Measurements from ENCODE around the gene MAST2.

The MAST2 gene

DNA sequence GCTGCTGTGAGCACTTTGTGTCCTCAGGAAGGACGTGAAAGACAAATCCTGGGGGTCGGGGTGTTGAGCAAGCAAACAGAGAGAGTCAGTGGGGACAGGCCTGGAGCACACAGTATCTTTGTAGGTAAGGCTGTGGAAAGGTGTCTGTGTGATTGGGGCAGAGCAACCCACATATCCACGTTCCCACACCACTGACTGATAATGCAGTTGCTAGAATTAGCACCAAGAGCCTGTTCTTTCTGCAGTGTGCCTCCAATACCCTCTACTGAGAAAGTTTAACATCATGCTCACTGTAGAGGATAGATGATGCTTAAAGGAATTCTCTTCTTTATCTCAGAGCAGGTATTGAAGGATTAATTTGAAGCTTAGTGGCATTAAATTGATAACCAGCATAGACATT is 167.9 kb downstream of the MAST2 start:
- H3K4me2 ChIP-seq (ENCODE audit: low read depth, low read length) = no peak overlapping the region
- H3K79me2 ChIP-seq (ENCODE audit: low read length) = peaks cover 5% of the 10 kb centered on the region; the same call in 1 of the 2 replicates
- no peaks in the 10 kb centered on the region for H4K20me1 ChIP-seq (ENCODE audit: insufficient read depth, low read length)
- H3K27me3 ChIP-seq (replicated peaks; ENCODE audit: insufficient read depth, low read length) = no peaks in the 10 kb centered on the region
- no peak overlapping the region for H2AFZ ChIP-seq (ENCODE audit: low read length)
- H3K4me1 ChIP-seq (ENCODE audit: low read length) = no peaks in the 10 kb centered on the region
- no peaks in the 10 kb centered on the region for H3K36me3 ChIP-seq (replicated peaks; ENCODE audit: insufficient read depth, low read length)
- H3K9me3 ChIP-seq (replicated peaks; ENCODE audit: insufficient read depth, low read length) = no peaks in the 10 kb centered on the region
- TF ChIP-seq, protein P1, sequence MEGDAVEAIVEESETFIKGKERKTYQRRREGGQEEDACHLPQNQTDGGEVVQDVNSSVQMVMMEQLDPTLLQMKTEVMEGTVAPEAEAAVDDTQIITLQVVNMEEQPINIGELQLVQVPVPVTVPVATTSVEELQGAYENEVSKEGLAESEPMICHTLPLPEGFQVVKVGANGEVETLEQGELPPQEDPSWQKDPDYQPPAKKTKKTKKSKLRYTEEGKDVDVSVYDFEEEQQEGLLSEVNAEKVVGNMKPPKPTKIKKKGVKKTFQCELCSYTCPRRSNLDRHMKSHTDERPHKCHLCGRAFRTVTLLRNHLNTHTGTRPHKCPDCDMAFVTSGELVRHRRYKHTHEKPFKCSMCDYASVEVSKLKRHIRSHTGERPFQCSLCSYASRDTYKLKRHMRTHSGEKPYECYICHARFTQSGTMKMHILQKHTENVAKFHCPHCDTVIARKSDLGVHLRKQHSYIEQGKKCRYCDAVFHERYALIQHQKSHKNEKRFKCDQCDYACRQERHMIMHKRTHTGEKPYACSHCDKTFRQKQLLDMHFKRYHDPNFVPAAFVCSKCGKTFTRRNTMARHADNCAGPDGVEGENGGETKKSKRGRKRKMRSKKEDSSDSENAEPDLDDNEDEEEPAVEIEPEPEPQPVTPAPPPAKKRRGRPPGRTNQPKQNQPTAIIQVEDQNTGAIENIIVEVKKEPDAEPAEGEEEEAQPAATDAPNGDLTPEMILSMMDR (IDR thresholded peaks at IDR 0.05; ENCODE audit: low read length) = no peak
- no peak for TF ChIP-seq EZH2 (optimal IDR thresholded peaks at IDR 0.05; ENCODE audit: low read depth, low read length)
- TF ChIP-seq EZH2phosphoT487 (IDR thresholded peaks at IDR 0.05; ENCODE audit: low read length) = no peak
- no peak overlapping the region for H3K4me3 ChIP-seq (ENCODE audit: low read length)
- no peaks in the 10 kb centered on the region for H3K9me2 ChIP-seq (replicated peaks; ENCODE audit: insufficient read depth, low read length)
- no peak overlapping the region for H3K27ac ChIP-seq (ENCODE audit: low read length)
- H3K9ac ChIP-seq (ENCODE audit: low read length) = no peak overlapping the region
- no peak for DNase-seq
- no peaks in the 10 kb centered on the region for H3F3A ChIP-seq (ENCODE audit: insufficient read depth, low read length)

DNA sequence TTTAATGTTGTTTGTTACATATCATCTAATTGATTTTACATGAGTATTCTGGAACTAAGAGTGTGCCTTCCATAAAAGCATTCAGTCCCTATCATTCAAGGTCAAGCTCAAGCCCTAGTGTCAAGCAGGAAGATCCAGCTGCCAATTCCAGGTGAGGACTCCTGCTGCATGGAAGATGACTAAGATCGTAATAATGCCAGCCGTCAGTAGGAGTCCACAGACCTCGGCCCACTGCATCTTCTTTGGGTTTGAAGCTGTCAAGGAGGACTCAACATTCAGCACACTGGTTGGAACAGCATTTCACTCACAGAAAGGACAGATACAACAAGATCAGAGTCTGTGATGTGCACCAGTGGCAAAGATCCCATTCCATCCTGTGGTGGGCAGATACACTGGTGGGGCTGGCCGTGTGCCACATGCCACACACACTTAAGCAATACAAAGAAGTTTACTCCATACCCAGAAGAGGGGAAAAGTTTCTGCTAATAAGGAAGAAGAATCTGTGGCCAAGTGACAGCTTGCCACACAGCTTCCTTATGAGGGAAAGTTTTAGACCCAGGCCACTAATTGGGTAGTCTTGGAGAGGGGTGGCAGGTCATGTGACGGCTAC is 168.6 kb downstream of the MAST2 start:
- no peaks in the 10 kb centered on the region for H3K9me2 ChIP-seq (replicated peaks; ENCODE audit: insufficient read depth, low read length)

DNA sequence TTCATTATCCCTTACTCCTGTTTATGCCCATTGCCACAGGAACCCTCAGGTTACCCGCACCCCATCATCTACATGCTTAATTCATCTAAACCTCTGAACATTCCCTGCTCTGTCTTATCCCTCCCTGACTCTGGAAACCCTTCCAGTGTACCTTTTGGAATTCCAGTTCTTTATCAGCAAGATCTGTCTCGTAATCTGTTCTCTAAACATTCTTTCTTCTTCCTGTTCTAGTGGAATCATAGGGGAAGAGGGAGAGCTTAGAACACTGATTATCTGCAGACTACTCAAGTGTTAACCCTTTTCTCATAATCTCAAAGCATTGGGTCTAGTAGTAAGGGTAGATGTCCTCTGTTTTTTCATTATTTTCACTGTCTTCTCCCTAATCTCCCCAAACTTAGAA is 169.2 kb downstream of the MAST2 start:
- Histone ChIP-seq H3K4me1 (ENCODE audit: low read length) (no peaks in the 10 kb centered on the region), H3K9ac (ENCODE audit: low read length) (no peak overlapping the region), H3K36me3 (replicated peaks; ENCODE audit: insufficient read depth, low read length) (no peaks in the 10 kb centered on the region), H3K79me2 (ENCODE audit: low read length) (peaks cover 5% of the 10 kb centered on the region; the same call in 1 of the 2 replicates), H2AFZ (ENCODE audit: low read length) (no peak overlapping the region), H3K27ac (ENCODE audit: low read length) (no peak overlapping the region), H3K4me2 (ENCODE audit: low read depth, low read length) (no peak overlapping the region), H3K4me3 (ENCODE audit: low read length) (no peak overlapping the region), H4K20me1 (ENCODE audit: insufficient read depth, low read length) (no peaks in the 10 kb centered on the region), H3F3A (ENCODE audit: insufficient read depth, low read length) (no peaks in the 10 kb centered on the region), H3K9me3 (replicated peaks; ENCODE audit: insufficient read depth, low read length) (no peaks in the 10 kb centered on the region), H3K9me2 (replicated peaks; ENCODE audit: insufficient read depth, low read length) (no peaks in the 10 kb centered on the region), H3K27me3 (replicated peaks; ENCODE audit: insufficient read depth, low read length) (no peaks in the 10 kb centered on the region)
- no peak for DNase-seq
- TF ChIP-seq, protein P1 (IDR thresholded peaks at IDR 0.05; ENCODE audit: low read length) = no peak
- TF ChIP-seq EZH2 (optimal IDR thresholded peaks at IDR 0.05; ENCODE audit: low read depth, low read length) (no peak), EZH2phosphoT487 (IDR thresholded peaks at IDR 0.05; ENCODE audit: low read length) (no peak)

More for the DNA sequence above, 168.6 kb downstream of the MAST2 start:
- Histone ChIP-seq H3K4me3 (ENCODE audit: low read length) (no peak overlapping the region), H3K27ac (ENCODE audit: low read length) (no peak overlapping the region), H4K20me1 (ENCODE audit: insufficient read depth, low read length) (no peaks in the 10 kb centered on the region), H3K79me2 (ENCODE audit: low read length) (peaks cover 5% of the 10 kb centered on the region; the same call in 1 of the 2 replicates), H3K9ac (ENCODE audit: low read length) (no peak overlapping the region), H3K4me2 (ENCODE audit: low read depth, low read length) (no peak overlapping the region), H3K27me3 (replicated peaks; ENCODE audit: insufficient read depth, low read length) (no peaks in the 10 kb centered on the region), H3K9me3 (replicated peaks; ENCODE audit: insufficient read depth, low read length) (no peaks in the 10 kb centered on the region), H3K4me1 (ENCODE audit: low read length) (no peaks in the 10 kb centered on the region), H2AFZ (ENCODE audit: low read length) (no peak overlapping the region), H3K36me3 (replicated peaks; ENCODE audit: insufficient read depth, low read length) (no peaks in the 10 kb centered on the region), H3F3A (ENCODE audit: insufficient read depth, low read length) (no peaks in the 10 kb centered on the region)
- TF ChIP-seq, protein P1 (IDR thresholded peaks at IDR 0.05; ENCODE audit: low read length) = no peak
- TF ChIP-seq EZH2 (optimal IDR thresholded peaks at IDR 0.05; ENCODE audit: low read depth, low read length) (no peak), EZH2phosphoT487 (IDR thresholded peaks at IDR 0.05; ENCODE audit: low read length) (no peak)
- DNase-seq = no peak
